NCI-H2227 (cell line): ENCODE data around the gene BEGAIN.
A peak's percentile ranks its signal among the peaks of the same experiment; 100 is the strongest.
"Not testable (repeated sequence)": the region's sequence is repeated elsewhere in the genome, so short reads cannot be mapped to it uniquely, and the experiment has no call there.

Source experiments
- DNase-seq: peaks from one replicate; lab custom pipeline; 2025; ENCODE audit not compliant: unreplicated experiment; lab: John Stamatoyannopoulos, UW

Gene BEGAIN

GRCh38 chr14:100526632-100527031 is 60.6 kb downstream of the BEGAIN start:
- DNase-seq = no peak

GRCh38 chr14:100526057-100526456 is 61.2 kb downstream of the BEGAIN start:
- no peak for DNase-seq

- no peak for DNase-seq
These were observed 61.6 kb downstream of the BEGAIN start for GRCh38 chr14:100525615-100526014.

GRCh38 chr14:100524933-100525243 is 62.3 kb downstream of the BEGAIN start:
- DNase-seq = no peak

- no peak for DNase-seq
These were observed 62.8 kb downstream of the BEGAIN start for GRCh38 chr14:100524233-100524932.

- no peak for DNase-seq
These were observed 63.4 kb downstream of the BEGAIN start for GRCh38 chr14:100523843-100524169.

- DNase-seq = no peak
These were observed 63.9 kb downstream of the BEGAIN start for GRCh38 chr14:100523131-100523842.

- DNase-seq = peak; percentile 22
These were observed 64.6 kb downstream of the BEGAIN start for GRCh38 chr14:100522616-100523099.

- DNase-seq = not testable (repeated sequence)
These were observed 81.2 kb downstream of the BEGAIN start for GRCh38 chr14:100506053-100506452.

- DNase-seq = no peak
These were observed 82.7 kb downstream of the BEGAIN start for GRCh38 chr14:100504372-100505078.

- no peak for DNase-seq
These were observed 84.0 kb downstream of the BEGAIN start for GRCh38 chr14:100503251-100503650.

GRCh38 chr14:100502622-100503220 is 84.5 kb downstream of the BEGAIN start:
- DNase-seq = no peak

GRCh38 chr14:100500128-100500527 is 87.1 kb downstream of the BEGAIN start:
- DNase-seq = no peak

GRCh38 chr14:100498068-100498467 is 89.1 kb downstream of the BEGAIN start:
- peak; percentile 55 for DNase-seq

GRCh38 chr14:100495917-100496316 is 91.3 kb downstream of the BEGAIN start:
- no peak for DNase-seq

GRCh38 chr14:100494645-100495044 is 92.6 kb downstream of the BEGAIN start:
- DNase-seq = no peak

GRCh38 chr14:100490252-100490651 is 97.0 kb downstream of the BEGAIN start:
- no peak for DNase-seq

- no peak for DNase-seq
These were observed 99.2 kb downstream of the BEGAIN start for GRCh38 chr14:100488057-100488456.

GRCh38 chr14:100487304-100487703 is 99.9 kb downstream of the BEGAIN start:
- no peak for DNase-seq
